ENCODE measurements around the gene ARSB.
"Not testable (repeated sequence)": the region's sequence is repeated elsewhere in the genome, so short reads cannot be mapped to it uniquely, and the experiment has no call there.

The ARSB gene

DNA sequence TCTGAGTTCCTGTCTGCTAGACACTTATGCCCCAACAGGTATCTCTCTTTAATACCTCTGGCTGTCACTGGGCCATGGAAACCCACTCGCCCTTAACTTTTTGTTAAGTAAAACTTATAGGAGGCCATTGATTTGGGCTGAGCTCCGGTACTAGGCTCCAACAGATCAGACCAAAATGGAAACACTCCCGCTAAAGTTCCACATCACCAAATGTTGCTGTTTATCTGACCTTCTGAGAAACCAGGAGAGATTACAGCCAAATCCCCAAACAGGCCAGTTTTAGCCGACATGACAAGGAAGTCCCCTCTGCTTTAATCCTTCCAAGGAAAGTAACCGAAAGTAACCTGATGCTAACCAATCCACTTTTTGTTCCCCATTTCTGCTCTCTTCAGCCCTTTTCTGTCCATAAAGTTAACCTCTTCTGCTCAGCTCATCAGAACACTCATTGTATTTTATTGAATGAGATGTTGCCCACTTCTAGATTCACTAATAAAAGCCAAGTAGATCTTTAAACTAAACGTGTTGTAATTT, 221.4 kb downstream of the ARSB start:
- Histone ChIP-seq H3K27me3 (replicated peaks; ENCODE audit: control insufficient read depth, insufficient read depth, low read length) (no peaks in the 10 kb centered on the region), H3K4me3 (replicated peaks; ENCODE audit: low read depth, low read length) (no peak overlapping the region), H3K36me3 (ENCODE audit: control insufficient read depth, insufficient read depth, low read length) (no peaks in the 10 kb centered on the region)
- no peak for DNase-seq (ENCODE audit: extremely low read depth, insufficient read length)
- TF ChIP-seq, protein P1, sequence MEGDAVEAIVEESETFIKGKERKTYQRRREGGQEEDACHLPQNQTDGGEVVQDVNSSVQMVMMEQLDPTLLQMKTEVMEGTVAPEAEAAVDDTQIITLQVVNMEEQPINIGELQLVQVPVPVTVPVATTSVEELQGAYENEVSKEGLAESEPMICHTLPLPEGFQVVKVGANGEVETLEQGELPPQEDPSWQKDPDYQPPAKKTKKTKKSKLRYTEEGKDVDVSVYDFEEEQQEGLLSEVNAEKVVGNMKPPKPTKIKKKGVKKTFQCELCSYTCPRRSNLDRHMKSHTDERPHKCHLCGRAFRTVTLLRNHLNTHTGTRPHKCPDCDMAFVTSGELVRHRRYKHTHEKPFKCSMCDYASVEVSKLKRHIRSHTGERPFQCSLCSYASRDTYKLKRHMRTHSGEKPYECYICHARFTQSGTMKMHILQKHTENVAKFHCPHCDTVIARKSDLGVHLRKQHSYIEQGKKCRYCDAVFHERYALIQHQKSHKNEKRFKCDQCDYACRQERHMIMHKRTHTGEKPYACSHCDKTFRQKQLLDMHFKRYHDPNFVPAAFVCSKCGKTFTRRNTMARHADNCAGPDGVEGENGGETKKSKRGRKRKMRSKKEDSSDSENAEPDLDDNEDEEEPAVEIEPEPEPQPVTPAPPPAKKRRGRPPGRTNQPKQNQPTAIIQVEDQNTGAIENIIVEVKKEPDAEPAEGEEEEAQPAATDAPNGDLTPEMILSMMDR (IDR thresholded peaks at IDR 0.05; ENCODE audit: insufficient read depth, low read length, poor library complexity, severe bottlenecking), result no peak

DNA sequence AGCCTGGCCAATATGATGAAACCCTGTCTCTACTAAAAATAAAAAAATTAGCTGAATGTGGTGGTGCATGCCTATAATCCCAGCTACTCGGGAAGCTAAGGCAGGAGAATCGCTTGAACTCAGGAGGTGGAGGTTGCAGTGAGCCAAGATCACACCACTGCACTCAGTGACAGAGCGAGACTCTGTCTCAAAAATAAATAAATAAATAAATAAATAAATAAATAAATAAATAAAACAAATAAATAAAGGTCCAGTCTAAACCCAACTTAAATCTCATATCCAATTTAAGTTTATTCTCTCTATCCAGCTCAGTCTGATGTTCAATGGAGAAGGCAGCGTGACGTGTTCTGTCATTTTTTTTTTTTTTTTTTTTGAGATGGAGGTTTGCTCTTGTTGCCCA, 222.4 kb downstream of the ARSB start:
- not testable (repeated sequence) for H3K36me3 ChIP-seq (ENCODE audit: control insufficient read depth, insufficient read depth, low read length); H3K27me3 ChIP-seq (replicated peaks; ENCODE audit: control insufficient read depth, insufficient read depth, low read length); DNase-seq (ENCODE audit: extremely low read depth, insufficient read length); H3K4me3 ChIP-seq (replicated peaks; ENCODE audit: low read depth, low read length)

DNA sequence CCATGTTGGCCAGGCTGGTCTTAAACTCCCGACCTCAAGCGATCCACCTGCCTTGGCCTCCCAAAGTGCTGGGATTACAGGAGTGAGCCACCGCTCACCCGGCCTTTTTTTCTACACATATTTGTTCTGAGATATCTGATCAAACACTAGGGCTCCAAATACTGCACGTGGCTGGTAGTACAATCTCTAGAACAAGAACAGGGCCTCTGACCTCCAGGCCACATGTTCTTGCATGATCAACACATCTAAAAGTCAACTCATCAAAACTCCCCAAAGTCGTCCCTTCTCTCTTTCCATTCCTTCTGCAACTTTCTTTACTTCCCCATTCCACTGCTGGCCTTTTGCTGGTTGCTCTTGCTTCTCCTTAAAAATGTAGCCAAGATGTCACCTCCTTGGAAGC, 223.3 kb downstream of the ARSB start:
- Histone ChIP-seq H3K4me3 (replicated peaks; ENCODE audit: low read depth, low read length) (no peak overlapping the region), H3K27me3 (replicated peaks; ENCODE audit: control insufficient read depth, insufficient read depth, low read length) (no peaks in the 10 kb centered on the region), H3K36me3 (ENCODE audit: control insufficient read depth, insufficient read depth, low read length) (no peaks in the 10 kb centered on the region)
- TF ChIP-seq, protein P1 (IDR thresholded peaks at IDR 0.05; ENCODE audit: insufficient read depth, low read length, poor library complexity, severe bottlenecking), result no peak
- no peak for DNase-seq (ENCODE audit: extremely low read depth, insufficient read length)

DNA sequence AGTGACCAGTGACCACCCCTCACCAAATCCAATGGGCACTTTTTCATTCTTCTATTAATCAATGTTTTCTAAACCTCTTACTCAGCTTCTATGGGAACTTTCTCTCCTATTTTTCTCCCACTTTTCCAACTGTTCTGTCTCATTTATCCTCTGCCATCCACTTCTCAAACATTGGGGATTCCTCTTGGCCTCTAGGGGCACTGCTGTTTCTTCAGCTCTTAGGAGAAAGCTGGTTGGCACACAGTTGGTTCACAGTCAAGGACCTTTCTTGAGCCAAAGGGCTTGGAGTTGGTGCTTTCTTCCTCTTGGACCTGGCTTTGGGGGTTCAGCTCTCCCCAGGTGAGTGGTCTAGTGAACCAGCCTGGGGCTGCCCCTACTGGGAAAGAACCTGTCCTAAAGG, 224.3 kb downstream of the ARSB start:
- TF ChIP-seq, protein P1 (IDR thresholded peaks at IDR 0.05; ENCODE audit: insufficient read depth, low read length, poor library complexity, severe bottlenecking), result peak; percentile 56
- no peaks in the 10 kb centered on the region for H3K27me3 ChIP-seq (replicated peaks; ENCODE audit: control insufficient read depth, insufficient read depth, low read length)
- no peak overlapping the region for H3K4me3 ChIP-seq (replicated peaks; ENCODE audit: low read depth, low read length)
- H3K36me3 ChIP-seq (ENCODE audit: control insufficient read depth, insufficient read depth, low read length), result no peaks in the 10 kb centered on the region
- no peak for DNase-seq (ENCODE audit: extremely low read depth, insufficient read length)

DNA sequence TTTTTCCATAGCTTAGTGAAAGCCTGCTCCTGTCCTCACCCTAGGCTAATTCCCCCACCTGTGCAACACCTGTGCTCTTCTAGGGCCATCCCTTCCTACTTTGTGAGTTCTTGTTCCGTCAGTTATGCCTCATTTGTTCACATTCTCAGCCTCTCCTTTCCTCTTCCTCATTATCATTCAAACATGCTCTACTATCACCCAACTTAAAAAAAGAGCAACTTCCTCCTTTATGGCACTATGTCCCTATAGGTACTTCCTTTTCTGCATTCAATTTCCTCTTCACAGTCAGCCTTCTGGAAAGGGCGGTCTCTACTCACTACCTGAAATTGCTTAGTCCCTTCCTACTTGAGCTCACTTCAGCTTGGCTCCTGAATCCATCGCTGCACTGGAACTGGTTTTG, 224.7 kb downstream of the ARSB start:
- Histone ChIP-seq H3K36me3 (ENCODE audit: control insufficient read depth, insufficient read depth, low read length) (no peaks in the 10 kb centered on the region), H3K4me3 (replicated peaks; ENCODE audit: low read depth, low read length) (no peak overlapping the region), H3K27me3 (replicated peaks; ENCODE audit: control insufficient read depth, insufficient read depth, low read length) (no peaks in the 10 kb centered on the region)
- TF ChIP-seq, protein P1 (IDR thresholded peaks at IDR 0.05; ENCODE audit: insufficient read depth, low read length, poor library complexity, severe bottlenecking), result no peak
- DNase-seq (ENCODE audit: extremely low read depth, insufficient read length), result peak; percentile 44

DNA sequence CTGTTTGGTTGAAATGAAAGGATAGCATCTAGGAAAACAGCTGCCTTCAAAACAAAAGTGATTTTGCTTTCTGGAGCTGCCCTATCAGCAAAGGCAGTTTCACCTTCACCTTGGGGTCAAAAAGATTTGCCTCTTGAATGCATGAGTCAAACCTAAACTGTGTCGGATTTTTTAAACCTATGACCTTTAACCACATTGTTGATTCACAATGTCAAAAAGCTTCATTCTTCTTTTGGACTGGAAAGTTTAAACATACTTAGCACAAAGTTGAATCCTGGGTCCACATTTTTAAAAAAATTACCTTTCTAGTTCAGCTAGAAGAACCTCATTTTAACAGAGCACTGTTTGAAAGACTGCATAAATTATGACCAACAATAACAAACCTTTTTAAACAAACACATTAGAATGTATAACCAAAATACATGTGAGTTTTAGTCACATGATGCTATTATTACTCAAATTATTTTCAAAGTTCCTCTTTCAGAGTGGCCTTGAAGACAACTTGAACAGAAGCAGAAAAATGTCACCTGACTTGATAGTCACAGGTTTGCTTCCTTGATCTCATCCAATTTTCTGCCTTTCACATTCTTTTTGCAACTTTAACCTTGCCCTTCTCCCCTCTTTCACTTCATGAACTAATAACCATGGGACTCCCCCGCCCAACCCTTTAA, 226.8 kb downstream of the ARSB start:
- DNase-seq (ENCODE audit: extremely low read depth, insufficient read length), result peak; percentile 76
- no peaks in the 10 kb centered on the region for H3K36me3 ChIP-seq (ENCODE audit: control insufficient read depth, insufficient read depth, low read length)
- peak overlapping the region; percentile 22; the same call in 1 of the 2 replicates for H3K4me3 ChIP-seq (replicated peaks; ENCODE audit: low read depth, low read length)
- H3K27me3 ChIP-seq (replicated peaks; ENCODE audit: control insufficient read depth, insufficient read depth, low read length), result no peaks in the 10 kb centered on the region
- TF ChIP-seq, protein P1 (IDR thresholded peaks at IDR 0.05; ENCODE audit: insufficient read depth, low read length, poor library complexity, severe bottlenecking), result no peak

Data from GM06990 (cell line).